MG63 (cell line): ENCODE data around the gene AKT1S1. TPM values are rescaled to one million over a fixed set of nuclear protein-coding genes. Genes with fewer than 3 reads are reported as not detected.

Experiments used
- DNase-seq: peaks from one replicate; pipeline ENCODE4 v3.0.0-alpha.2; 2020
- H3K27me3 ChIP-seq: fragments of 250-450 bp; sonication (Bioruptor Pico); 2 replicates; pipeline ENCODE4 v1.5.1; 2020; ENCODE audit warnings: mild to moderate bottlenecking, moderate library complexity
- H3K36me3 ChIP-seq: fragments of 250-450 bp; sonication (Bioruptor Pico); 2 replicates; pipeline ENCODE4 v1.5.1; 2020; ENCODE audit warnings: mild to moderate bottlenecking, moderate library complexity
- H3K4me3 ChIP-seq: fragments of 250-450 bp; sonication (Bioruptor Pico); 2 replicates; pipeline ENCODE4 v1.5.1; 2020; ENCODE audit warnings: mild to moderate bottlenecking, moderate library complexity
- H3K9me3 ChIP-seq: fragments of 250-450 bp; sonication (Bioruptor Pico); 2 replicates; pipeline ENCODE4 v1.5.1; 2020; ENCODE audit warnings: mild to moderate bottlenecking, moderate library complexity
- total RNA-seq: library from RNA; depleted of rRNA; stranded (reverse); fragments of >200 nt; shearing (Covaris generic); gene quantifications from 2 replicates; pipeline ENCODE4 v1.2.3, GENCODE V29; 2014; ENCODE audit warnings: low replicate concordance

The AKT1S1 gene
- total RNA-seq, 1 experiment from 2014 or later, result 16.5 TPM

- no peak overlapping the region for H3K4me3 ChIP-seq
- H3K9me3 ChIP-seq, result no peaks in the 10 kb centered on the region; the same call in 1 of the 2 replicates
- no peaks in the 10 kb centered on the region for H3K27me3 ChIP-seq
- DNase-seq, result no peak
- peaks cover 47% of the 10 kb centered on the region for H3K36me3 ChIP-seq
These were observed 23.2 kb downstream of the AKT1S1 start for GRCh38 chr19:49853852-49854377.

GRCh38 chr19:49852631-49853126 is 24.5 kb downstream of the AKT1S1 start:
- H3K36me3 ChIP-seq, result peaks cover 38% of the 10 kb centered on the region
- no peak for DNase-seq
- no peaks in the 10 kb centered on the region; the same call in 1 of the 2 replicates for H3K9me3 ChIP-seq
- no peaks in the 10 kb centered on the region for H3K27me3 ChIP-seq
- H3K4me3 ChIP-seq, result peak overlapping the region; percentile 96

DNA sequence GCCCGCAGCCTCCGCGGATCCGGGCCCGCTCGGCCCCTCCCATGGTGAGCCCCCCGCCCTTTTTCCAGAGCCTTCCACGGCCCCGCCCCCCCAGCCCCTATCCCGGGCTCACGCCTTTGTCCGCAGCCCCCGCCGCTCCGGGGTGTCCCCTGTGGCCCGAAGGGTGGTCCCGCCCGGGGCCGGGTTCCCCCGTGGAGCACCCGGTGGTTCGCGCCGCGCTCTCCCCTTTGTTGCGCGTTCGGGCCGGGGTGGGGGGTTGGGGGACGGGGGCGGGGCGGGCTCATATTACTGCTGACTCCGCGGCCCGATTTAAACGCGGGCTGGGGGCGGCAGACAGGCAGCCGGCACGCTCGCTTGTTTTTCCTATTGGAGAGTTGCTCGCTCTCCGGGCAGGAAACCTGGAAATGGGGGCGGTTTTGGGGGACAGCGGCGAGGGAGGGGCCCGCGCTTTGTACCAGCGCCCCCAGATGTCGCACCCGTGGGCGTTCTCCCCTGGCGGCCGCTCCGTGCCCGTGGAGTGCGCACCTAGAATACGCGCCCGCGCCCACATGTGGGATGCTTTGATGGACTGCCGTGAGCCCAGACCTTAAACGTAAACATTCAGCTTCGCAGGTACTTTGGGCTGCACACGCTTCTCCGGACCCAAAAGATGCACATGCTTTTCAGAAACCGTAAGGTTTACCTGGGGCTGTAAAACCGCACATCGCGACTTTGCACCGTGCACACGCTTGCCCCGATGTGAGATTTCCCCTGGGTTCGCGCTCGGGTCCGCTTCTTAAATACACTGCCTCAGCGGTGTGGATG is 25.5 kb downstream of the AKT1S1 start:
- Histone ChIP-seq H3K27me3 (no peaks in the 10 kb centered on the region), H3K9me3 (no peaks in the 10 kb centered on the region; the same call in 1 of the 2 replicates), H3K36me3 (peaks cover 30% of the 10 kb centered on the region), H3K4me3 (peak overlapping the region; percentile 96)
- peak; percentile 47 for DNase-seq

GRCh38 chr19:49850487-49851342 is 26.4 kb downstream of the AKT1S1 start, which contains the start of gene PTOV1:
TSS of gene PTOV1 (plus strand) at chr19:49851159.
- Histone ChIP-seq H3K36me3 (peaks cover 24% of the 10 kb centered on the region), H3K9me3 (no peaks in the 10 kb centered on the region; the same call in 1 of the 2 replicates), H3K4me3 (peak within 1 kb of the TSS; percentile 96), H3K27me3 (no peaks in the 10 kb centered on the region)
- DNase-seq, result peak; percentile 91

DNA sequence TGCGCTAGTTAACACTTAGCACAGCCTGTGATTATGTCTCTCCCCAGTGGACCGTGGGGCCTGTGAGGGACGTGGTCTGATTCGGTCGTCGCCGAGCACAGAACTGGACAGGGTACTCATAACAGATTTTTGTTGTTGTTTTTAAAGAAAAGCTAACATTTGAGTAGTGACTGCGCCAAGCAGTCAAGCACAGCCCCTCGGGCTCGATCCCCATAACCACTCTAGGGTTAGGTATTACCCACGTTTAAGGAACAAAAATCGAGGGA is 27.0 kb downstream of the AKT1S1 start:
- no peaks in the 10 kb centered on the region; the same call in 1 of the 2 replicates for H3K9me3 ChIP-seq
- peaks cover 18% of the 10 kb centered on the region for H3K36me3 ChIP-seq

GRCh38 chr19:49849433-49850220 is 27.5 kb downstream of the AKT1S1 start:
- DNase-seq, result no peak
- no peaks in the 10 kb centered on the region for H3K27me3 ChIP-seq
- H3K36me3 ChIP-seq, result peaks cover 15% of the 10 kb centered on the region
- H3K9me3 ChIP-seq, result no peaks in the 10 kb centered on the region; the same call in 1 of the 2 replicates
- H3K4me3 ChIP-seq, result peak overlapping the region; percentile 96

More for the DNA sequence above, 27.0 kb downstream of the AKT1S1 start:
- Histone ChIP-seq H3K4me3 (peak overlapping the region; percentile 96), H3K27me3 (no peaks in the 10 kb centered on the region)
- no peak for DNase-seq

GRCh38 chr19:49848938-49849337 is 28.2 kb downstream of the AKT1S1 start:
- DNase-seq, result no peak
- H3K36me3 ChIP-seq, result peaks cover 11% of the 10 kb centered on the region

DNA sequence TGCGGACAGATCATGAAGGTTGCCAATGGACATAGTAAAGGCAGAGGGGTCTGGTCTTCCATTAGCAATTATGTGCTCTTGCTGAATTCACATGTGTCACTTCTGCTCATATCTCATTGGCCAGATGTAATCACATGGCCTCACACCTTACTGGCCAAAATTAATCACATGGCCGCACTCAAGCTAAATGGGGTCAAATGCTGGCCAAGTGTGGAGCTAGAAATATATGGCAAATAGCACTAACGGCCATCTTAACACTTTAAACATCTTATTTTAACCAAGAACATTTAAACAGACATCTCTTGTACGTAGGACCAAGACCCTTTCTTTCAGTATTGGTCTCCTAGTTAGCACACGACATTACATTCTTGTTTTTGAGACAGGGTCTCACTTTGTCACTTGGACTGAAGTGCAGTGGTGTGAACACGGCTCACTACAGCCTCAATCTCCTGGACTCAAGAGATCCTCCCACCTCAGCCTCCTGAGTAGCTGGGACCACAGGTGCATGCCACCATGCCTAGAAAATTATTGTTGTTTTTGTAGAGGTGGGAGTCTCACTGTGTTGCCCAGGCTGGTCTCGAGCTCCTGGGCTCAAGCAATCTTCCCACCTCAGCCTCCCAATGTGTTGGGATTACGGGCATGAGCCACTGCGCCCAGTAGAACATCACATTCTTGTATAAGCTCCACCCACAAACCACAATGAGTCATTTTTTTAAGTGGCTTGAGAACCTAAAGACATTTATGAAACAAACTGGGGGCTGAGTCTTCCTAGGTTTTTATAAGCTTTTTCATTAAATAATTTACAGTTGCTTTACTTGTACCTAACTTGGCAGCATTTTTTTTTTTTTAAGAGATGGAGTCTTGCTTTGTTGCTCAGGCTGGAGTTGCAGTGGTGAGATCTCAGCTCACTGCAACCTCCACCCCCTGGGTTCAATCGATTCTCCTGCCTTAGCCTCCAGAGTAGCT is 29.1 kb downstream of the AKT1S1 start:
- H3K4me3 ChIP-seq, result no peak overlapping the region

More at GRCh38 chr19:49848938-49849337, 28.2 kb downstream of the AKT1S1 start:
- Histone ChIP-seq H3K27me3 (no peaks in the 10 kb centered on the region), H3K9me3 (no peaks in the 10 kb centered on the region; the same call in 1 of the 2 replicates), H3K4me3 (no peak overlapping the region)

GRCh38 chr19:49846408-49846807 is 30.7 kb downstream of the AKT1S1 start:
- Histone ChIP-seq H3K9me3 (no peaks in the 10 kb centered on the region), H3K36me3 (peaks cover 11% of the 10 kb centered on the region), H3K27me3 (no peaks in the 10 kb centered on the region), H3K4me3 (no peak overlapping the region)
- DNase-seq, result no peak

More for the DNA sequence above, 29.1 kb downstream of the AKT1S1 start:
- Histone ChIP-seq H3K36me3 (peaks cover 11% of the 10 kb centered on the region), H3K27me3 (no peaks in the 10 kb centered on the region), H3K9me3 (no peaks in the 10 kb centered on the region; the same call in 1 of the 2 replicates)
- DNase-seq, result no peak

DNA sequence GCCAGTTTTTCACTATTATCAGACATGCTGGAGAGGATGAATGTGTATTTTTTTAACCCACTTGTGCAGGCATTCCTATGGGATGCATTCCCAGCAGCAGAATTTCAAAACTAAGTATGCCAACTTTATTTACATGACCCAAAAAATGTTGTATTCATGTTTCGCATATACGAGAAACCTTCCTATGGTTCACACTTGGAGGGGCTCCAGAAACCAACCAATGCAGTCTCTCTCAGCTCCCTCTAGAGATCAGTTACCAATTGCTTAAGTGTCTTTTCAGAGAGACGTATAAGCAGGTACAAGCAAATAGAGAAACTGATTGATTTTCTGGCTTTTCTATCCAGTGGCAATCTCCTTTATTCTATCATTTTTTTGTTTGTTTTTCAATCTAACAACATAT is 31.7 kb downstream of the AKT1S1 start:
- Histone ChIP-seq H3K9me3 (no peaks in the 10 kb centered on the region), H3K36me3 (peaks cover 15% of the 10 kb centered on the region), H3K27me3 (no peaks in the 10 kb centered on the region), H3K4me3 (no peak overlapping the region)
- DNase-seq, result no peak

DNA sequence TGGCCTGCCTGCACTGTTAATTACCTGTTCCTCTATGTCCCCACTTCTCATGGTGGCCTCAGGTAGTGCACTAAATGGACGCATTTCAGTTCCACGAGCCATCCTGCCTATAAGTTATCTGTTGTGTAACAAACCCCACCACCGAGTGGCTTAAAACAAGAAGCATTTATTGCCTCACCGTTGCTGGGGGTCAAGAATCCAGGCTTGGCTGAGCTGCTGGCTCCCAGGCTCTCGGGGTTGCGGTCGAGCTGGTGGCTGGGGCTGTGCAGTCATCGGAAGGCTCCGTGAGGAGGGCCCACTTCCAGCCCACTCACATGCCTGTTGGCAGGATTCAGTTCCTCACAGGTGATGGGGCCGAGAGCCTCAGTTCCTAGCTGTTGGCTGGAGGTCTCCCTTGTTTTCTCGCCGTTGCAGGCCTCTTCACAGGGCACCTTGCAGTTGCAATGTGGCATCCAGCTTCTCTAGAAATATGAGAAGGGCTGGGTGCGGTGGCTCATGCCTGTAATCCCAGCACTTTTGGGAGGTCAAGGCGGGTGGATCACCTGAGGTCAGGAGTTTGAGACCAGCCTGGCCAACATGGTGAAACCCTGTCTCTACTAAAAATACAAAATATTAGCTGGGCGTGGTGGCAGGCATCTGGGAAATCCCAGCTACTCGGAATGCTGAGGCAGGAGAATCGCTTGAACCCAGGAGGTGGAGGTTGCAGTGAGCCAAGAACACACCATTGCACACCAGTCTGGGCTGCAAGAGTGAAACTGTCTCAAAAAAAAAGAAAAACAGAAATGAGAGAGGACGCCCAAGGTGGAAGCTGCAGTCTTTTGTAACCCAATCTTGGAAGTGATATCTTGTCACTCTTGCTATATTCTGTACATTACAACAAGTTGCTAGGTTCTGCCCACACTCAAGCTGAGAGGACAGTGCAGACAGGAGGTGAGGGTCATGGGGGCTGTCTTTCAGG is 32.7 kb downstream of the AKT1S1 start:
- H3K27me3 ChIP-seq, result no peaks in the 10 kb centered on the region
- DNase-seq, result no peak
- peaks cover 17% of the 10 kb centered on the region for H3K36me3 ChIP-seq
- no peaks in the 10 kb centered on the region for H3K9me3 ChIP-seq
- no peak overlapping the region for H3K4me3 ChIP-seq

- peaks cover 29% of the 10 kb centered on the region for H3K36me3 ChIP-seq
- DNase-seq, result no peak
- no peaks in the 10 kb centered on the region for H3K9me3 ChIP-seq
- H3K4me3 ChIP-seq, result no peak overlapping the region
- no peaks in the 10 kb centered on the region for H3K27me3 ChIP-seq
These were observed 33.9 kb downstream of the AKT1S1 start for GRCh38 chr19:49843265-49843664.

GRCh38 chr19:49840736-49841249 is 36.4 kb downstream of the AKT1S1 start:
- Histone ChIP-seq H3K4me3 (no peak overlapping the region), H3K9me3 (no peaks in the 10 kb centered on the region), H3K27me3 (no peaks in the 10 kb centered on the region), H3K36me3 (peaks cover 48% of the 10 kb centered on the region)
- DNase-seq, result no peak

DNA sequence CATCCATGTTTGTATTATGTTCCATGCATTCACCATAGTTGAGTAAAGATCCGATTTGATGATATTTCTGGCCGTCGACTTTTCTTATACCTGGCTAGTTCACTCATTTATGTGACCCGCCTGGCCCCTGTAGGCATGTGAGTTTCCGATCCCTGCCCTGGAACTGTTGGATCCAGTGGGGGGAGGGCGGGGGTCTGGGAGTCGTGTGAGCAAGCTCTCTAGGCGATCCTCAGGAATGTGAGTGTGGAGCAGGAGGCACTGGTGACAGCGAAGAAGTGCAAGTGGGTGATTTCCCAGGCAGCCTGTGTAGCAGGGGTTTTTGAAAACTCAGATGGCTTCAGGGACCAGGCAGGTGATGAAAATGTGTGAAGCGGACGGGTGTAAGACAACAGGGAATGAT is 36.8 kb downstream of the AKT1S1 start:
- no peak for DNase-seq
- Histone ChIP-seq H3K4me3 (no peak overlapping the region), H3K27me3 (no peaks in the 10 kb centered on the region), H3K36me3 (peaks cover 53% of the 10 kb centered on the region), H3K9me3 (no peaks in the 10 kb centered on the region)
